GM19468 (cell line): ENCODE data around the gene THSD4.

ENCODE experiments used
- ATAC-seq: cut with Tn5 transposase; IDR thresholded peaks from one replicate; pipeline ENCODE4 v1.9.1; 2021; ENCODE audit warnings: mild to moderate bottlenecking, moderate library complexity, moderate number of reproducible peaks; ENCODE audit not compliant: unreplicated experiment; ENCODE audit errors: extremely low read depth

THSD4 gene

DNA sequence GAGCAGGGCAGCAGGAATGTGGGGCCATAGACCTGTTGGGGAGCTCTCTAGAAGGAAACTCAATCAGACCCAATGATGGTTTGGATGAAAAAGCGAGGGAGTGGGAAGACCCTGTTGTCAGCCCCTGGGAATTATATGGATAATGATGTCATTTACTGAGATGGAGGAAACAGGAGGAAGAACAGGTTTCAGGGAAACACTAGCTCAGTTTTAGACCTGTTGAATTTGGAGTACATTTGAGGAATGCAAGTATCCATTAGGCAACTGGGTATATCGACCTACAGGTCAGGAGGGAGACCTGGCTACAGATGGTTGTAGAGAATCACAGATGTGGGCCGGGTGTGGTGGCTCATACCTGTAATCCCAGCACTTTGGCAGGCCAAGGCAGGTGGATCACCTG lies 428.1 kb downstream of the THSD4 start:
- no peak for ATAC-seq

DNA sequence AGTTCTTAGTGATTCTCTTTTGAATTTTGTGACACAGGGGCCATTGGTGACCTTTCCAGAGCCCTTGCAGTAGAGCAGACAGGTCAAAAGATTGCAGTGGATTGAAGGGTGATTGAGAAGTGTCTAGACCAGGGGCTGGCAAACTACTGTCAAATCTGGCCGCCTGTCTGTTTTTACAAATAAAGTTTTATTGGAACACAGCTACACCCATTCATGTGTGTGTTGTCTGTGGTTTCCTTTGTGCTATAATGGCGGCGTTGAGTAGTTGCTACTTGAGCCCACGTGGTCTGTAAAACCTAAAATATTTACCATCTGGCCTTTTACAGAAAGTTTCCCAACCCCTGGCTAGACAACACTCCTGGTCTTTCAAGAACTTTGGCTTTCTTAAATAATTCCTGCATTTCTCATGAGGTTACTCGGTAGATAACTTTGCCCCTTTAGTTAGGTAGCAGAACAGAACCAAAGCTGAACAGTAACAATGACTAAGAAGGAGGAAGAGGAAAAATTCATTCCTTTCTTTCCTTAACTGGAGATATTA lies 430.0 kb downstream of the THSD4 start:
- no peak for ATAC-seq

DNA sequence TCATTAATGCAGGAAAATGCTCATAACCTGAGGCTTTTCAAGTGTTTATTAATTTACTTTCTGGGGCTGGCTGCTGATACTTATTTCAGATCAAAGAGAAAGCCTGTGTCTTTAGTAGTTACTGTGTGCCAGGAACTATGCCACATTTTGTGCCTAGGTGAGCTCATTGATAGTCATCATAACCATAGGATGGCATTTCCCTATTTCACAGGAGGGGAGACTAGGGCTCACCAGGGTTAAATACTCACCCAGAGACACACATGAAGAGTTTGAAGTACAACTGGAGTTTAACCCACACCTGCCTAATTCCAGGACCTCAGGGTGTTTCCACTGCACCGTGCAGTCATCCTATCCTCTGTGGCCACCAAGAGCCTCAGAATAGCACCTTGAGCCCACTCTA lies 430.7 kb downstream of the THSD4 start:
- ATAC-seq: no peak

DNA sequence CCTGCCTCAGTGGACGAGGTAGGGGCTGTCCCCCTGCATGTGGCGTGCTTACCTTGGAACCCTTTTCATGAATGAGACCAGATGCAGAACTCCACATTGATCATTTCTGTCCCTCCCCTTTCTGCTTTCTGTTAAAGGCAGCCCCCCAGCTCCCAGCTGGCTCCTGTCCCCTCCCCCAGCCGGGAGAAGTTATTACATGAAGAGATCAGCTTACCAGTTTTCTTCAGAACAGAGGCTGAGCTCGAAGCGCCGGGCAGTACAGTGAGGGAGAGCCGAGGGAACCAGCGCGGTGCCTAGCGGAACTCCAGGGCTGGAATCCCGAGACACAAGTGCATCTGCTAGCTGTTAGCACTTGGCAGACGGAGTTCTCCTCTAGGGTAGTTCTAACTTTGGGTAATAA lies 431.7 kb downstream of the THSD4 start:
- ATAC-seq: no peak

DNA sequence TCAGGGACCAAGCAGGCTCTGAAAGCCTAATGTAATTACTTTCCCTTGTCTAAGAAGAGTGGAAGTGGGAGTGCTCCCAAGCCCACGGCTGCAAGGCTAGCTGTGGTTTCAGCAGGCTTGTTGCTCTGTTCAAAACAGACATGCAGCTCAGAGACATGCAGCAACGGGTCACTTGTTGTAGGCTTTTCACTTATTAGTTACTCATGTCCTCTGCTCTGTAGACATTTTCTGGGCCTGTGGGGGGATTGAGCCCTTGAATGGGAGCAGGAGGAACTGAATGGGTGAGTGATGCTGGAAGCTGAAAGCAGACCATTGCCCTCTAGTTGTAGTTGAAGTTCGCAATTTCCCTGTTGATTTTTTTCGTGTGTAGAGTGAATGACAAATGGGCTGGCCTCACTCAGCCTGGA lies 433.1 kb downstream of the THSD4 start:
- ATAC-seq: no peak

DNA sequence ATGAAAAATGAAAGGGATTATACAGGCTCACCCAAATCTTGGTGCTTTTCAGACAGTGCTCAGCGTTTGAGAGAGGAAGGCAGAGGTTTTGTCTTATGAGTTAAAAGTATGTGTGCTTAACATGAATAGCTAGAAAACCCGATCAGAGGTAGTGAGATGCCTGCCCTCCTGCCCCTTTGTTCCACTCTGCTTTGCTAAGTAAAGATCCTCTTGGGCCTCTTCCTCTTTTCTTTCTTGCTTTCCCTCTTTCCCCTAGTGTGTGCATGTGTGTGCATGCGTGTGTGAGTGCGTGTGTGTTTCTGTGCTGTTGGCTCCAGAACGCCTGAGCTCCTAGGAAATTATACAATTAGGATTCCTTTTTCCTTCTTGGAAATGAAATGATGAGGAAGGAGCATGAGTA lies 433.8 kb downstream of the THSD4 start:
- no peak for ATAC-seq

DNA sequence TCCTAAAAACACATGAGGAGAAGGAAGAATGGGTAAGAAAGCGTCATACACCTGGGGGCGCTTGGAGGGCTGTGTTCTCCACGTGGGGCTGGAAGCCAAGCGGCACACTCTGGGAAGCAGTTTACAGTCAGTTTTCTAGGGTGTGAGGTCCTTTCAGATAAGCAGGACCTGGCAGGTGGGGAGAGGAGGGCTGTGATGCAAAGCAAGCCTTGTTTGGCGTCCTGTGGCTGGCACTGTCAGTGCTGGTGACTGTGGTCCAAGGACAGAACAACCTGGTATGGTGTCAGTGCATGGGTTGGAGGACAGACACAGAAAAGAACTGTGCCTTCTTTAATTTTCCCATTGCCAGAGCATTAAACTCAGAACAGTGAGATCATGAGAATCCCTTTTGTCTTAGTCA lies 434.4 kb downstream of the THSD4 start:
- no peak for ATAC-seq

DNA sequence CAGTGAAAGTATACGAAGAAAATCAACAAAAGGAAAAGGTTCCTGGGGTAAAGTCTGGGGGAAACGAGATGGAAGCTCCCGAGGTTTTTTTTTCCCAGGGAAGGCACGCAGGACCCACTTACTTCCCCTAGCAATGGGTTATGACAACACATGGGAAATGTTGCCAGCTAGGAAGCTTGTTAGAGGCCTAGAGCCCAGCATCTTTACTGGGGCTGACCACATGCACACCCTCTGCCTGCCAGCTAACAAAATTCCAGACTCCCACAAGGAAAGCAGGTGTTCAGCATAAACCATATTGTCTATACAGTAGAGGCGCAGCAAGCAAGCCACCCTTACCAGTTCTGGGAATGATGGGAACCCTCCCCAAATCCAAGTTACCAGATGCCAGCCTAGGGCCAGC lies 436.3 kb downstream of the THSD4 start:
- no peak for ATAC-seq

DNA sequence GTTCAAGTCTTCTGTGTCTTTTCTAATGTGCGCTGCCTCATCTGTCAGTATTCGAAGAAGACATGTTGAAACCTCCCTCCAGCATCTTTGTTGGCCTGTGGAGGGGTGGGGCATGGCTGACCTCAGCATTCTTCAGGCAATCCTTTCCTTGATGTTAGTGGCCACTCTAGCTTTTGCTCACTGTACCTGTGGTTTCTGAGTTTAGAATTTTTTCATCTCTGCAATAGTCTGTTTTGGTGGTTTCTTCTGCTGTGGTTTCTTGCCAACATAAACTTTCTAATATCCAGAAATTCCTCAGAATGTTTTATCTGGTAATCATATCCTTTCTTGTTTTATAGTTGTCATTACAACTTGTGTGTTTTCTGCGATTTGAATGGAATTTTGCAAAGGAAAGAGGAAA lies 443.8 kb downstream of the THSD4 start:
- ATAC-seq: no peak

DNA sequence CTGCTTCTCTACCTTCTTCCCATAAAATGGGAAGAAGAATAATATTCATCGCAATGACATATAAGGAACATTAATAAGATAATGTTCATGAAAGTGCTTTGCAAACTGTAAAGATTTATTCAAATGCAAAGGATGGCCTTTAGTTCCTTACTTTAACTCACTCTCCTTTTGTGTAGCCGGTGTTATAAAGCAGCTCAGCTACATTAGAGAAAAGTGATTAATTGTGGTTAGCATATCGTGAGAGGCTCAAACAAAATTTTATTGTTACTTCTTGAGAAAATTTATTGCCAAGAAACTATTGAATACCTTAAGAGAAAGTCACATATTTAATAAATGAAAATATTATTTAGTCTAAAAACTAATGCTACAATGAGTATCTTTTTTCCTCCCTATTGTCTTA lies 444.3 kb downstream of the THSD4 start:
- no peak for ATAC-seq

DNA sequence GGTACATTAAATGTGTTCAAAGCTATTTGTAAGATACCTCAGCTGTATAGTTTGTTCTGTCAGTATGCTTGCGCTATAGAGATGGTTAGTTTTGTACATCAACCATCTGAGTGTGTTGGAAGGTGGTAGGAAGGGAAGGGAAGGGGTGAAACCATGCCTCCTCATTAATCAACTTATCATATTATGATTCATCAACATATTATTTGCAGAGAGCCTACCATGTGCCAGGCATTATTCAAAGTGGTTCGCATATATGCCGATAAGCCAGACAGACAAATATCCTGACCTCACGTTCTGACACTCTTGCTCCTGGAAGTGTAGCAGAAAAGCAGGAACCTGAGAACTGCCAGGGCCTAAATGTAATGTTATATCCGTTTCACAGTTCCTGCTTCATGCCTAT lies 447.0 kb downstream of the THSD4 start:
- no peak for ATAC-seq

DNA sequence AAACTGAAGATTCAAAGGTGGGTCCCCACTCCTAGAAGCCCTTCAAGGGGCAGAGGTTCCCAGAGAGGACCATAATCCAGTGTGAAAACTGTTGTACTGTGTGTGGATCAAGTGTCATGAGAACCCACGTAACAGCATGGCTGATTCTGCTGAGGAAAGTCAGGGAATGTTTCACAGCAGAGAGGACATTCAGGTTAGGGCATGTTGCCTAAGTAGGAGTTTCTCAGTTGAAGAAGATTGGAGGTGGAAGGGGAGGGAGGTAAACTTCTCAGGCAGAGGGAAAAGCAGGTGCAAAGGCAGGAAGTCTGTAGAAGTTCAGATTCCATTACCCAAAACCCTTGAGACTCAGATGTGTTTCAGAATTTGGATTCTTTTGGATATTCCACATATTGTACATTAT lies 448.9 kb downstream of the THSD4 start:
- ATAC-seq: no peak

DNA sequence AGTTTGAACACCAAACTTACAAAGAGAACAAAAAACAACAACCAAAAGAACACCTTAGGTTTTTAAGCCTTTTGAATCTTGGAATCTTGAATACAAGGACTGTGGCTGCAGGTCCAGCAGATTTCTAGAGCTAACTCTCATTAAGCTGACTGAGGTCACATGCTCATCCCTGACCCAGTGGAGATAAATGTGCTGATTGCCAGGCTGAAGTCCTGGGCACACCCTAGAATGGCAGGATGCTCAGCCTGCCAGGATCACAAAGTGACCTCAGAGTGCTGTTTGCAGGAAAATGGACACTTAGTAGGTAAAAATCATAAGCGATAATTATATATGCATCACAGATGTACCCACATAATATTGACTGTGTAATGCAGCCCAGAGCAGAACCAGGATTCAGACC lies 449.7 kb downstream of the THSD4 start:
- no peak for ATAC-seq

DNA sequence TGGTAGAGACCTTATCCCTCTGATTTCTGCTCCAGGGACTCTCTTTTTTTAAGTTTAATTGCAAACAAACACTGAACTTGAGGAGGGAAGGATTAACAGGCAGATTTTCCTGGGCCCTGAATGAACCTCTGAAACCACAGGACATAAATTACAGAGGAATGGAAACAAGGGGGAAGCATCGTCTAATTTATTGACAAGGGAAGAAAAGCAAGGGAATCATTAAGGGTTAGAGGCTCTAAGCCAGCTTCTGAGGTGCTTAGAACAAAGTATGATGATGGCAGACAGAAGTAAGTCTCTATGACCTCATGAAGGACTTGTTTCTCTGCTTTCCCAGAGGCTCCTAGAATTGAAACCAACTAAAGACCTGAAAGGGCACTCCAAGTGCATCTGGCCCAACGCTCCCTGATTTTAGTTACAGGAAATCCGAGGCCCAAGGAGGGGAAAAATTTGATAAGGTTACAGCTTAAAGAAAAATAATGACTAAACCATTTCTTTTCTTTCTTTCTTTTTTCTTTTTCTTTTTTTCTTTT lies 450.4 kb downstream of the THSD4 start:
- ATAC-seq: no peak

DNA sequence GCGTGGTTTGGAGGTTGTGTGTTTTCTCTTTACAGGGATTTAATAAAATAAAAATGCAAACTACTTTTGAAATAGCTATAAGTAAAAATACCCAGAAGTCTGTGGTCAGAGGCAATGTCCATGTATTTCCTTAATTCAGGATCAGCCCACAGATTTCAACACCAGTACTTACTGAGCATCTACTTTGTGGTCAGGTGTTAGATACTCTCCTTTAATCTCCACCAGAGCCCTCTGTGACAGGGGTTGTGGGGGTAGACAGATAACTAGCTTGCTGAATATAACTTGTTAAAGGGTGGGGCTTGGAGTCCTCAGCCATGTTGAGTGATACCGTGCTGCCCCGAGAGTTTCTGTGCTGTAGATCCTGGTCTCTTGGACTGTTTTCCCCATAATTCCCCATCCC lies 451.0 kb downstream of the THSD4 start:
- ATAC-seq: no peak

DNA sequence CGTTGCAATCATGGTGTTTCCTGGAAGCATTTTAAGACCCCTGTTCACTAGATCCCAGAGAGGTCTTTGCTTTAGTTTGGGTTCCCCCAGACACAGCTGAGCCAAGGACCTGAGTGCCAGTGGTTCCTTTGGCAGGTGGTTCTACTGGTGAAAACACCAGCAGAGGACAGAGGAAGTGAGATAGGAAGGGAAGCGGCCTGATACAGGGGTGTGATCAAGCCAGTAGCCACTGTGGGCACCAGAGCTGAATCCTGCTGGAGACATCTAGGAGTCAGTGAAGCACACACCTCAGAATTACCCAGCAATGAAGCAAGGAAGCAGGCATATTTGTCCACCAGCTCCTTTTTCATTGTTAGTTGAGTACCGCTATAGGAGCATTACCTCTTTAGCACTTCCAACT lies 451.9 kb downstream of the THSD4 start:
- no peak for ATAC-seq

DNA sequence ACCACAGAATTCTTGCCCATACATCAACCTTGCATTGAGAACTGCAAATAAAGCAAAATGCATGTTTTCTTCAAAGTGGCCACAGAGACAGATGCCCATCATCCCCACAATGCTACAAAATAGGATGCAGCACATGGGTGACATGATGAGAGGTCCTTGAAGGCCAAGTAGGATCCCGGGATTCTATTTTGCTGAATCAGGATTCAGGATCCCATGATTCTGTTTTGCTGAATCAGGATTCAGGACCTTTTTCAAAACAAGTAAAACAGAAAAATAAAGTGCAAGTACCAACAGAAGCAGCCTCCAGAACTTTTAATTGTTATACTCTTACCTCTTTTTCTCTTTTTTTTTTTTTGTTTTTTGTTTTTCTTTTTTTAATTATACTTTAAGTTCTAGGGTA lies 453.0 kb downstream of the THSD4 start:
- no peak for ATAC-seq

DNA sequence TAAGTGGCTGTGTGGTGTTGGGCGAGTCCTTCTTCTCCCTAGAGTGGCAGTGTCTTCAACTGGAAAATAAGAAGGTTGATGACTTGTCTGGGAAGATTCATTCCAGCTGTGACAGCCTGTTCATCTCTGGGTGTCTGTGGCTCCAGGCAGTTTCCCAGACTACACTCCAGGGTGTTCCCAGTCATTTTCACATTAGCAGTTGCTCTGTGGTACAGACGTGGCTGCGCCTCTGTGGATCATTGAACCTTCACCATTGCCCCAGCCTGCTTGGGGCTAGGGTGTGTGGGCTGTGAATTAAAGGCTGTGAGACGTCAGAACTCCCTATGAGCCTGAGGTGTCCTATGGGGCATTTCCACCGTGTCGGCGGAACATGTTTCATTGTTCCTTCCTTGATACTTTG lies 455.5 kb downstream of the THSD4 start:
- no peak for ATAC-seq

DNA sequence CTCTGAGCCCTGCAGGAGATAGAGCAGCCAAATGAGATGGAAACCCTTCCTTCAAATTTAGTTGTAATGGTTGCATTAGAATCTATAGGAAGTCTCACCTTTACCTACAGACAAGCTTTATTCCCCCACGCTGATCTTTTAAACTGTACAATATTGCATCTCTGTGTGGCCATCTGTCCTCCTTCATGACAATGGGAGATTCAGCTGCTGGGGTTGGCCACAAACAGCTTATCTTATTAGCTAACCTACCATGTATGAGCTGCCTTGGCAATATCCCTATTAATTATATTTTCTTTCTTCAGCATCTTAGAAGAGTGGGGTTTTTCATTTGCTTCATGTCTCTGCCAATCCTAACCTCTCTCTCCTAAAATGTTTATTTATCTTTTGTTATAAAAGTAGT lies 456.4 kb downstream of the THSD4 start:
- ATAC-seq: no peak

DNA sequence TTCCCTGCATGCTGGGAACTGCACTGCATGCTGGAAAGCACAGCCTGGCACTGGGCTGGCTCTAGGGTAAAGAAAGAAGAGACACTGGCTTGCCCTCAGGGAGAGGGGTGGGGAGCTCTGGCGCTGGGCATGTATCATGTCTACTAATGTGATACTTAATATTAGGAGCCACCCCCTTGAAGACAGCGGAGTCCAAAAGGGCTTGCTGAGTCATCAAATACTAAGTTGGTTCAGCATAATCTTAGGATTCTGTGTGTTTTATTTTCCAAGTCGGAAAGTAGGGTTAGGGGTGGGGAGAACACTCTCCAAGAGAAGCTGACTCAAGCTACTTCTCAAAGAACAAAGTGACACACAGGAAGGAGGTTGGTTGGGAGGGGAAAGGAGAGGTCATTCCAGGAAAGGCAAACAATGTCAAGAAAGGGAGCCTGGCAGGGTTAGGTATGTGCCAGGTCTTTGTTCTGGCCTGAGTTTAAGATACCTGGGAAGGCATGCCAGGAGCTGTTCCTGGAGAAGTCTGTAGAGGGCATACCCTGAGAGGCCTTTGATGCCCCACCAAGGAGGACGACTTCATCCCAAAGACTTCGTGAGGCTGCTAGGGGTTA lies 457.3 kb downstream of the THSD4 start:
- ATAC-seq: no peak

DNA sequence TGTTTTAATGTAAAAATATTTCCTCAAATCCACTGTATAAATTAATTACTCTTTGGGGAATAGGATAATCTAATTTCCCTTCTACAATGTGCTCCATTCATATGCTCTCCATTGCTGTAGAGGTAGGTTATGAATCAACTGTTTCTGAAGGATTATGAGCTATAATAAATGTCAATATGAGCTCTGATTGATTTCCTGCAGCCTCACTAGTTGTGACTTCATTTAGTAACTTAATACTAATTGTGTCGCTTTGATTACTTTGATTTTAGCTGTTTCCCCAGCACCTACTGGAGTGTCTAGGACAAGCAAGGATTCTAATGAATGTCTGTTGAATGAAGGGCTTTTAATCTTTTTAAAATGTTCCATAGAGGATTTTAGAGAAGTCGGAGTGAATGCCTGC lies 458.3 kb downstream of the THSD4 start:
- no peak for ATAC-seq

DNA sequence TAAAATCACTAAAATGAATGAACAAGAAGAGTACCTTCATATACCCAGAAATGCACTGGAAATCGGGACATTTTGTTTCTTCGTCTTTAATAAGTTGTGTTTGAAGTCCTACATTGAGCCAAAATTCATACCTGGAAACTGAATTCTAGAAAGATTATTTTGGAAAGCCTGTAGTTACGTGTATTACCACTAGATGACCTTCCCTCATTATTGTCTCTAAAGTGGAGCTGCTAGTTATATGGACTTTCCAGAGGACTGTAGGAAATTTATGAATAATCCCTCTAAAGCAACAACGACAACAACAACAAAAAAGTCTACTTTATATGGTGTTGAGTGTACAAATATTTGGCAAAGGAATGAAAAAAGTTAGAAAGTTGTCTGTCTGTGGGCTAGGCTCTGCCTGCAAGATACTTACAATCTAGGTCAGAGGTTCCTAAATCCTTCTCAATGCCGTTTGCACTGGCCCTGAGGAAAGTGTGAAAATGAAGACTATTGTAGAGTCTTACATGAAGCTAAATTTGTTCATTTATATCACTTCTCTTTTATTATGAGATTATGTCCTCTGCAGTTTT lies 460.3 kb downstream of the THSD4 start:
- no peak for ATAC-seq
